Osteoblast (primary cell): ENCODE results near the gene PCDHB13. TPM values are rescaled to one million over a fixed set of nuclear protein-coding genes. Genes with fewer than 3 reads are reported as not detected.
"Not testable (repeated sequence)": the region's sequence is repeated elsewhere in the genome, so short reads cannot be mapped to it uniquely, and the experiment has no call there.

Experiments used
- DNase-seq: peaks from one replicate; pipeline ENCODE4 v3.0.0; 2011; ENCODE audit warnings: low spot score, mixed read lengths; ENCODE audit not compliant: insufficient read length; ENCODE audit errors: missing footprints
- H2AFZ ChIP-seq: 2 replicates; pipeline ENCODE4 v1.6.0; 2011; ENCODE audit warnings: mild to moderate bottlenecking, low read length
- H3K27ac ChIP-seq: 2 replicates; pipeline ENCODE4 v1.5.1; 2011; ENCODE audit warnings: mild to moderate bottlenecking, low read depth, low read length, moderate library complexity
- H3K27me3 ChIP-seq: 2 replicates; pipeline ENCODE4 v1.6.0; 2012; ENCODE audit warnings: mild to moderate bottlenecking, control low read depth, inconsistent platforms, low read length, moderate library complexity; ENCODE audit not compliant: insufficient read depth
- H3K36me3 ChIP-seq: 2 replicates; pipeline ENCODE4 v1.5.1; 2011; ENCODE audit warnings: mild to moderate bottlenecking, low read length, control low read depth, moderate library complexity; ENCODE audit not compliant: insufficient read depth
- H3K4me1 ChIP-seq: 2 replicates; pipeline ENCODE4 v1.5.1; 2011; ENCODE audit warnings: mild to moderate bottlenecking, low read length, control low read depth, moderate library complexity; ENCODE audit not compliant: insufficient read depth
- H3K4me2 ChIP-seq: 2 replicates; pipeline ENCODE4 v1.6.0; 2011; ENCODE audit warnings: mild to moderate bottlenecking, low read length; ENCODE audit not compliant: insufficient read depth
- H3K4me3 ChIP-seq: fragments of 200-600 bp; sonication (generic); 3 replicates; pipeline ENCODE4 v1.5.1; 2012; ENCODE audit warnings: mild to moderate bottlenecking, low read length, inconsistent platforms; ENCODE audit not compliant: insufficient read depth
- H3K79me2 ChIP-seq: 2 replicates; pipeline ENCODE4 v1.6.0; 2012; ENCODE audit warnings: mild to moderate bottlenecking, low read length, control low read depth, inconsistent platforms; ENCODE audit not compliant: insufficient read depth
- H3K9me3 ChIP-seq: 2 replicates; pipeline ENCODE4 v1.5.1; 2011; ENCODE audit warnings: low read depth, low read length, control low read depth
- H4K20me1 ChIP-seq: 2 replicates; pipeline ENCODE4 v1.6.0; 2012; ENCODE audit warnings: mild to moderate bottlenecking, low read length, control low read depth; ENCODE audit not compliant: insufficient read depth
- CTCF ChIP-seq: IDR thresholded peaks from 2 replicates; pipeline ENCODE4 v1.5.1; 2011; ENCODE audit warnings: mild to moderate bottlenecking, low read depth, low read length, moderate library complexity; ENCODE audit errors: extremely low read depth
- total RNA-seq: library from RNA; depleted of rRNA; stranded (reverse); fragments of >200 nt; gene quantifications from 2 replicates; pipeline ENCODE4 v1.2.3, GENCODE V29; 2012

The PCDHB13 gene
- total RNA-seq, 1 donor, result 2.2 TPM

GRCh38 chr5:141186897-141187512 lies 26.7 kb upstream of the PCDHB13 start, which contains the start of gene PCDHB9:
PCDHB9 (plus strand) TSS chr5:141187161; CDS start chr5:141187319, 158 bp downstream.
- no peaks in the 10 kb centered on the region for H4K20me1 ChIP-seq
- H2AFZ ChIP-seq, result peak within 1 kb of the TSS; percentile 57

GRCh38 chr5:141188682-141189081 lies 25.0 kb upstream of the PCDHB13 start:
- H3K27me3 ChIP-seq, H3K79me2 ChIP-seq, H3K9me3 ChIP-seq, DNase-seq, H4K20me1 ChIP-seq, H3K4me3 ChIP-seq, H3K4me1 ChIP-seq, H3K36me3 ChIP-seq, H2AFZ ChIP-seq, H3K27ac ChIP-seq, H3K4me2 ChIP-seq: not testable (repeated sequence)

More at GRCh38 chr5:141186897-141187512, 26.7 kb upstream of the PCDHB13 start, which contains the start of gene PCDHB9:
- Histone ChIP-seq H3K4me3 (peak within 1 kb of the TSS; percentile 48), H3K4me1 (no peaks in the 10 kb centered on the region), H3K79me2 (no peaks in the 10 kb centered on the region), H3K9me3 (no peaks in the 10 kb centered on the region), H3K4me2 (peak within 1 kb of the TSS; percentile 56), H3K27ac (no peak within 1 kb of the TSS), H3K36me3 (no peaks in the 10 kb centered on the region), H3K27me3 (no peaks in the 10 kb centered on the region)
- peak; percentile 60 for TF ChIP-seq CTCF
- DNase-seq, result no peak

- H3K4me3 ChIP-seq, H3K27ac ChIP-seq, H3K79me2 ChIP-seq, H4K20me1 ChIP-seq, DNase-seq, H3K27me3 ChIP-seq, H3K36me3 ChIP-seq, H3K4me1 ChIP-seq, H3K4me2 ChIP-seq, H3K9me3 ChIP-seq, H2AFZ ChIP-seq: not testable (repeated sequence)
These were observed 24.6 kb upstream of the PCDHB13 start for GRCh38 chr5:141189131-141189530.

GRCh38 chr5:141192110-141192725 lies 21.5 kb upstream of the PCDHB13 start, which contains the start of gene PCDHB10:
PCDHB10 (plus strand) TSS chr5:141192353; CDS start chr5:141192553, 200 bp downstream.
- peak; percentile 88 for DNase-seq
- peak within 1 kb of the TSS; percentile 80 for H2AFZ ChIP-seq
- no peaks in the 10 kb centered on the region for H3K36me3 ChIP-seq

GRCh38 chr5:141194332-141194731 lies 19.4 kb upstream of the PCDHB13 start:
- H3K27ac ChIP-seq, H3K4me3 ChIP-seq, DNase-seq: not testable (repeated sequence)

More at GRCh38 chr5:141192110-141192725, 21.5 kb upstream of the PCDHB13 start, which contains the start of gene PCDHB10:
- Histone ChIP-seq H3K4me1 (no peaks in the 10 kb centered on the region), H3K9me3 (no peaks in the 10 kb centered on the region), H4K20me1 (no peaks in the 10 kb centered on the region), H3K79me2 (no peaks in the 10 kb centered on the region), H3K4me2 (no peak within 1 kb of the TSS), H3K27ac (no peak within 1 kb of the TSS), H3K4me3 (no peak within 1 kb of the TSS), H3K27me3 (no peaks in the 10 kb centered on the region)
- peak; percentile 56 for TF ChIP-seq CTCF

More at GRCh38 chr5:141194332-141194731, 19.4 kb upstream of the PCDHB13 start:
- not testable (repeated sequence) for H3K9me3 ChIP-seq, H4K20me1 ChIP-seq, H3K36me3 ChIP-seq, H3K4me1 ChIP-seq, H3K4me2 ChIP-seq, H3K27me3 ChIP-seq, H3K79me2 ChIP-seq, H2AFZ ChIP-seq
